Epithelial cell of prostate (primary cell): ENCODE measurements around the gene STRA6.

Source experiments
- DNase-seq: peaks from one replicate; pipeline ENCODE4 v3.0.0-alpha.2; 2011; ENCODE audit warnings: low read depth, low spot score
- H3K27ac ChIP-seq: fragments of 450-650 bp; 2 replicates; pipeline ENCODE4 v1.5.1; 2017; ENCODE audit warnings: mild to moderate bottlenecking

STRA6 gene

GRCh38 chr15:74227968-74228722 lies 25.6 kb upstream of the STRA6 start:
- DNase-seq, result no peak
- no peak overlapping the region for H3K27ac ChIP-seq

GRCh38 chr15:74226761-74227540 lies 24.4 kb upstream of the STRA6 start:
- no peak overlapping the region for H3K27ac ChIP-seq
- DNase-seq, result no peak

- H3K27ac ChIP-seq, result no peak overlapping the region
- DNase-seq, result no peak
Observed at GRCh38 chr15:74225928-74226327, 23.3 kb upstream of the STRA6 start.

- no peak overlapping the region for H3K27ac ChIP-seq
- DNase-seq, result no peak
Observed at GRCh38 chr15:74222240-74223119, 19.9 kb upstream of the STRA6 start.

GRCh38 chr15:74221399-74222239 lies 19.0 kb upstream of the STRA6 start:
- H3K27ac ChIP-seq, result no peak overlapping the region
- DNase-seq, result no peak

GRCh38 chr15:74220475-74221248 lies 18.1 kb upstream of the STRA6 start:
- DNase-seq, result no peak
- H3K27ac ChIP-seq, result no peak overlapping the region

- H3K27ac ChIP-seq, result no peak overlapping the region
- DNase-seq, result no peak
Observed at GRCh38 chr15:74217907-74218885, 15.6 kb upstream of the STRA6 start.

- DNase-seq, result no peak
- H3K27ac ChIP-seq, result no peak overlapping the region
Observed at GRCh38 chr15:74216949-74217348, 14.4 kb upstream of the STRA6 start.

- H3K27ac ChIP-seq, result no peak overlapping the region
- DNase-seq, result no peak
Observed at GRCh38 chr15:74215958-74216357, 13.4 kb upstream of the STRA6 start.

GRCh38 chr15:74214324-74215021 lies 11.9 kb upstream of the STRA6 start:
- peak overlapping the region; percentile 15 for H3K27ac ChIP-seq

GRCh38 chr15:74213858-74214284 lies 11.3 kb upstream of the STRA6 start:
- DNase-seq, result no peak
- no peak overlapping the region for H3K27ac ChIP-seq

More at GRCh38 chr15:74214324-74215021, 11.9 kb upstream of the STRA6 start:
- no peak for DNase-seq

GRCh38 chr15:74212494-74212893 lies 9.9 kb upstream of the STRA6 start:
- DNase-seq, result no peak
- no peak overlapping the region for H3K27ac ChIP-seq

- no peak for DNase-seq
- H3K27ac ChIP-seq, result no peak overlapping the region
Observed at GRCh38 chr15:74211656-74212055, 9.1 kb upstream of the STRA6 start.

GRCh38 chr15:74210729-74211128 lies 8.1 kb upstream of the STRA6 start:
- DNase-seq, result no peak

GRCh38 chr15:74209997-74210671 lies 7.5 kb upstream of the STRA6 start:
- no peak overlapping the region for H3K27ac ChIP-seq
- peak; percentile 41 for DNase-seq

More at GRCh38 chr15:74210729-74211128, 8.1 kb upstream of the STRA6 start:
- H3K27ac ChIP-seq, result no peak overlapping the region

- DNase-seq, result no peak
- H3K27ac ChIP-seq, result no peak overlapping the region
Observed at GRCh38 chr15:74209560-74209958, 7.0 kb upstream of the STRA6 start.
